HS-5 (cell line): Measurements from ENCODE around the gene DUS4L.
"Not testable (repeated sequence)": the region's sequence is repeated elsewhere in the genome, so short reads cannot be mapped to it uniquely, and the experiment has no call there.

Experiments
- DNase-seq: peaks from one replicate; pipeline ENCODE4 v3.0.0-alpha.2; 2012; ENCODE audit warnings: low read depth

DUS4L gene

GRCh38 chr7:107563775-107564552 lies at the start of gene DUS4L, which contains the start of gene COG5:
Gene DUS4L, plus strand, starts transcription at chr7:107563971. Its CDS starts 3,100 bp downstream, at chr7:107567071.
Gene COG5, minus strand, starts transcription at chr7:107563920. Its CDS starts 24 bp downstream, at chr7:107563896.
- no peak for DNase-seq

- DNase-seq = no peak
These were observed 37.1 kb upstream of the DUS4L start for GRCh38 chr7:107526672-107527071.

- DNase-seq = no peak
These were observed 36.6 kb upstream of the DUS4L start for GRCh38 chr7:107527196-107527595.

GRCh38 chr7:107528461-107528860 lies 35.3 kb upstream of the DUS4L start:
- DNase-seq = no peak

GRCh38 chr7:107530751-107531150 lies 33.0 kb upstream of the DUS4L start:
- no peak for DNase-seq

- DNase-seq = no peak
These were observed 29.6 kb upstream of the DUS4L start for GRCh38 chr7:107534139-107534538.

GRCh38 chr7:107537228-107537627 lies 26.5 kb upstream of the DUS4L start:
- DNase-seq = not testable (repeated sequence)

GRCh38 chr7:107538001-107538400 lies 25.8 kb upstream of the DUS4L start:
- no peak for DNase-seq

- no peak for DNase-seq
These were observed 20.3 kb upstream of the DUS4L start for GRCh38 chr7:107543338-107543993.

GRCh38 chr7:107544848-107545591 lies 18.8 kb upstream of the DUS4L start:
- no peak for DNase-seq

GRCh38 chr7:107551936-107552335 lies 11.8 kb upstream of the DUS4L start:
- no peak for DNase-seq

GRCh38 chr7:107555893-107556292 lies 7.9 kb upstream of the DUS4L start:
- DNase-seq = no peak

GRCh38 chr7:107559864-107560263 lies 3.9 kb upstream of the DUS4L start:
- DNase-seq = no peak

GRCh38 chr7:107560898-107561516 lies 2.8 kb upstream of the DUS4L start:
- no peak for DNase-seq

GRCh38 chr7:107563081-107563774 lies 543 bp upstream of the DUS4L start:
- no peak for DNase-seq

- DNase-seq = peak; percentile 62
These were observed 955 bp downstream of the DUS4L start for GRCh38 chr7:107564553-107565298.

- DNase-seq = no peak
These were observed 6.5 kb downstream of the DUS4L start for GRCh38 chr7:107570298-107570697.

GRCh38 chr7:107573537-107573936 lies 9.8 kb downstream of the DUS4L start:
- no peak for DNase-seq

GRCh38 chr7:107579554-107579884 lies 15.7 kb downstream of the DUS4L start:
- no peak for DNase-seq

- DNase-seq = no peak
These were observed 16.3 kb downstream of the DUS4L start, which contains the start of gene BCAP29 for GRCh38 chr7:107579885-107580715. Gene BCAP29, plus strand, starts transcription at chr7:107580246. Its CDS starts 527 bp downstream, at chr7:107580773.
